T-helper 2 cell treated with Interferon-gamma antibody and Interleukin-4, amounts not matched to agents 100 ng/mL and 5 ng/mL, for 36 hours (primary cell): ENCODE data around the gene SEC63. TPM values are rescaled to one million over a fixed set of nuclear protein-coding genes. Genes with fewer than 3 reads are reported as not detected.
"Not testable (repeated sequence)": the region's sequence is repeated elsewhere in the genome, so short reads cannot be mapped to it uniquely, and the experiment has no call there.

Experiments used
- intact Hi-C: fragments of 100-400 bp; cut with micrococcal nuclease; formaldehyde crosslinking; loops from one replicate; pipeline ENCODE4 v1.15.1; 2023
- total RNA-seq: library from RNA; stranded (reverse); gene quantifications from 2 replicates; pipeline ENCODE4 v1.2.3, GENCODE V29; 2022

The SEC63 gene
- total RNA-seq, 1 donor from 2014 or later = 81.1 TPM

DNA sequence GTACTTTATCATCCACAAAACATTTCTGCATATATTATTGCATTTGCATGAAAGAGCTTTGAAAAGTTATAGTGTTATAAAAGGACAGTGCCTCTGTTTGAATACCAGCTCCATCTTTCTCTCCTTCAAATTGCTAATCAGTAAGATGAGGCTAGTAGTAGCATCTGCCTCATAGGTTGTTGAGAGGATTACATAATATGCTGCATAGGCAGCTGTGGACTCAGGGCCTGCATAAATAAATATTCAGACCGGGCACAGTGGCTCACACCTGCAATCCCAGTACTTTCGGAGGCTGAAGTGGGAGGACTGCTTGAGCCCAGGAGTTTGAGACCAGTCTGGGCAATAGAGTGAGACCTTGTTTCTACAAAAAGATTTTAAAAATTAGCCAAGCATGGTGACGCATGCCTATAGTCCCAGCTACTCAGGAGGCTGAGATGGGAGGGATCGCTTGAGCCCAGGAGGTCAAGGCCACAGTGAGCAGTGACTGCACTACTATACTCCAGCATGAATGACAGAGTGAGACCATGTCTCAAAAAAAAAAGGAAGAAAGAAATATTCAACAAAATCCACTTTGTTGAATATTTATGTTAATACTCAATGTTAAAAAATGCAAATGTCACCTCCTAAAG lies 18.3 kb upstream of the SEC63 start:
- intact Hi-C loops = loop anchor here (5.0 kb wide), 1 partner anchor 516 kb away; no protein-coding TSS in a partner anchor

DNA sequence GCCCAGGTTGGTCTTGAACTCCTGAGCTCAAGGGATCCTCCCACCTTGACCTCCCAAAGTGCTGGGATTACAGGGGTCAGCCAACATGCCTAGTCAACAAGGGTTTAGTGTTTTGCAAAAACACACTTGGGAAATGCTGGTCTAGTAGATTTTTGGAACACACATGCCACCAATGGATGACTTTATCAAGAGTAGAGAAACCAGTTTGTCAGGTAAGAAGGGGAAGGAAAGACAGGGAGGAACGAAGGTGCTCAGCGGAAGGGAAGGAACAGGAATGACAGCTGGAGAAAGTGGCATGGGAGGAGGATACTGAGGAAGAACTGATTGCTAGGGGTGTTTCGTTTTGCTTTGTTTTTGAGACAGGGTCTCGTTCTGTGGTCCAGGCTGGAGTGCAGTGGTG lies 15.6 kb upstream of the SEC63 start:
- intact Hi-C loops = no loop called here

DNA sequence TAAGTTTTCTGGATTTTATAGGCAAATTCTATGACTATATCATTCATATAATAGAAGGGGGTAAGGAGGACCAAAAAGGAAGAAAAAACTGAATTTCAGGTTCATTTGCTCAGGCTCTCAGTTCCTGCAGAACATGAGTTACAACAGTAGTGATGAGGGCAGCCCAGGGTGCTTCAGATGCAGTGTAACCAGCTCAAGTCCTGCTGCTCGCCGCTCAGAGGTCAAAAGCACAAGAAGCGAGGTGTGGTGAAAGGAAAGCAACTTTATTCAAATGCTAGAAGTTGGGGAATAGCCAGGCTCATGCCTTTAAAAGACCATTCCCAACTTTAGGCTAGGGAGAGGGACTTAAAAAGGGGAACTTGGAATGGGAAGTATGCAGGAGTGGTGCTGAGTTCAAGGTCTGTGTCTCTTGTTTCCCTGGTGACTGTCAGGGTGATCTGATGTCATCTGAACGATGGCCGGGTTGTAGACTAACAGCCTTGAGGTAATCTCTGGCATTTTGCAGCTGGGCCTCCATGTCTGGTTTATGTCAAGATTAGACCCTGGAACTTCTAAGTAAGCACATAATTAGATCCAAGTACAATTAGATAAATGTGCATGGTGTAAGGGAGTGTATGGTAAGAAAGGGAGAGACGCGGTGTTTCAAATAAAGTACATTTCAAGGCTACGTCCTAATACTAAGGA lies 14.5 kb upstream of the SEC63 start:
- intact Hi-C loops = no loop called here

- intact Hi-C loops = no loop called here
Measured at GRCh38 chr6:107971181-107971580, 13.2 kb upstream of the SEC63 start.

- intact Hi-C loops = no loop called here
Measured at GRCh38 chr6:107970255-107970654, 12.2 kb upstream of the SEC63 start.

DNA sequence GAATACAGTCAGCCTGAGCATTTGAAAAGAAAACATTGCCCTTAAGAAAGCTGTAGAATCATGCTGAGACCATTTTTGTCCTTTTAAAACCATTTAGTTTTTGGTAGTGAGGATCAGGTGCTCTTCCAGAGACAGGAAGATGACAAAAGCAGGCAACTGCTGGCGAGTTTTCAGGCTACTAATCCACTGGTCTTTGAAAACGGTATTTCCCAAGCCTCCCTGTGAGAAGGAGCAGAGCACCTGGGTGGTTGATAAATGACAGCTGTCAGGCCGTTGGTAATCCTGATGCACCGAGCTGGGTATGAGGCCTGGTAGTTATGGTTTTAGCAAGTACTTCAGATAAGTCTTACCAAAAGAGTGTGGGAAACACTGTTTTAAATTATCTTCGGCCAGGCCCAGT lies 10.1 kb upstream of the SEC63 start:
- intact Hi-C loops = no loop called here

DNA sequence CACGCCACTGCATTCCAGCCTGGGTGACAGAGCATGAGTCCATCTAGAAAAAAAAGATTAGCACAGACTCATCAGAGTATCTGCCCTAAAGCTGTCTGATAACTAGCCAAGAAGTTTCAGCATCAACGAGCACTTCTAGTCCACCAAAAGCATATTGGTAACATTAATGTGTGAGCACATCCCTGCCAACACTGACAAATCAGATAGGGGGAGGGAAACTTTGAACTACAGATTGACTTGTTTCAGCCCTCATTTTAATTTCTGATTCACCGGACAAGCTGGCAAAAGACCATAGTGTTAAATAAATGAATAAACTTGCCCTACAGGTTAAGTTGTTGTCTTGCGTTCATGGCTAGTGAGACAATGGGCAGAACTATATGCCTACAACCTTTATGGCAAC lies 7.7 kb upstream of the SEC63 start:
- intact Hi-C loops = no loop called here

DNA sequence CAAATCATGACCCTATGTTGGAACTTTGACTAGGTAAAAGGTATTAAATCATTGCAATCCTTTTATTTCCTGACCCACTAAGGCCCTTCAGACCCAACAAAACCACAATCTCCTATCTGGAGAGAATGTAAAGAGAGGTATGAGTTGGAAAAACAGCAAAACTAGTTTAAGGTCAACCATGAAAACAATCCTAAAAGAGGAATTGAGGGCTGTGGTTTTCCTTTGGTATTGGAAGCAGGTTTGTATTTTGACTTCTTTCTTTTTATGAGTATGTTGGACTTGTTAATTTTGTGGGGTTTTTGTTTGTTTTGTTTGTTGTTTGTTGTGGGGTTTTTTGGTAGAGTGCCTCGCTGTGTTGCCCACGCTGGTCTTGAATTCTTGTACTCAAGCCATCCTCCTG lies 4.7 kb upstream of the SEC63 start:
- intact Hi-C loops = no loop called here

DNA sequence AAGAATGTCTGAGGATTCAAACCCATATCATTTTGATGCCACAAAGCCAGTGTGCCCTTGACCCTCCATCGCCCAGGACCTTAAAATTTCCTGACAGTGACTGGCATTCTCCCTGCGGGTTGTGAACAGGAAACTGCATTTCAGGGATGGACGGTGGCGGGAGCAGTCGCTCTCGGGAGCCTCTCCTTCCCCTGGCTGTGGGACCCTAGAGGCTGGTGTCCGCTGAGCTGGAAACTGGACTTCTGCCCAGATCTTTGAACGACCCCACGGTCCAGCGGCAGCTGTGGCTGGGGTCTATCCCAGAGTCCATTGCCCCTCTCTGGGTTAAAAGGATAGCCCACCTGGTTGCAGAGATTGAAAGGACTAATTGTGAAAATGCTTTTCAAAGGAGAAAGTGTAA lies 1.4 kb upstream of the SEC63 start:
- intact Hi-C loops = loop anchor here (5.0 kb wide), 6 partner anchors 52 to 1423 kb away; partner anchors contain the start of gene CD164

DNA sequence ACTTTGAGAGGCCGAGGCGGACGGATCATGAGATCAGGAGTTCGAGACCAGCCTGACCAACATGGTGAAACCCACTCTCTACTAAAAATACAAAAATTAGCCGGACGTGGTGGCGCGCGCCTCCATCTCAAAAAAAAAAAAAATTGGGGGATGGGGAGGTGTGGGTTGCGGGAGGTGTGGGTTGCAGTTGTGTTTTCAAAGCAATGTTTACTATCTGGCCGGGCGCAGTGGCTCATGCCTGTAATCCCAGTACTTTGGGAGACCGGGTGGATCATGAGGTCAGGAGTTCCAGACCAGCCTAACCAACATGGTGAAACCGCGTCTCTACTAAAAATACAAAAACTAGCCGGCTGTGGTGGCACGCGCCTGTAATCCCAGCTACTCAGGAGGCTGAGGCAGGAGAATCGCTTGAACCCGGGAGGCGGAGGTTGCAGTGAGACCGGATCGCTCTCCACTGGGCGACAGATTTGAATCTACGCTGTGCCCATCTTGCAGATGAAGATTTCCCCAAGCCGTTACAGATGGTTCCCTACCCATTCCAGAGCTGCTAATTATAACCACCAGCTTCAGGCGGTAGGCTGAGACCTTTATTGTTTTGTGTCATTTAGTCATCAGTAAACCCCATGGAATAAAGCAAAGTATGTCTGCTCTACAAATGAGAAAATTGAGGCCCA lies 818 bp upstream of the SEC63 start:
- intact Hi-C loops = loop anchor here (1.0 to 5.0 kb wide), 11 partner anchors 52 to 1423 kb away; partner anchors contain the start of genes CD164, CEP57L1, OSTM1 and PDSS2

DNA sequence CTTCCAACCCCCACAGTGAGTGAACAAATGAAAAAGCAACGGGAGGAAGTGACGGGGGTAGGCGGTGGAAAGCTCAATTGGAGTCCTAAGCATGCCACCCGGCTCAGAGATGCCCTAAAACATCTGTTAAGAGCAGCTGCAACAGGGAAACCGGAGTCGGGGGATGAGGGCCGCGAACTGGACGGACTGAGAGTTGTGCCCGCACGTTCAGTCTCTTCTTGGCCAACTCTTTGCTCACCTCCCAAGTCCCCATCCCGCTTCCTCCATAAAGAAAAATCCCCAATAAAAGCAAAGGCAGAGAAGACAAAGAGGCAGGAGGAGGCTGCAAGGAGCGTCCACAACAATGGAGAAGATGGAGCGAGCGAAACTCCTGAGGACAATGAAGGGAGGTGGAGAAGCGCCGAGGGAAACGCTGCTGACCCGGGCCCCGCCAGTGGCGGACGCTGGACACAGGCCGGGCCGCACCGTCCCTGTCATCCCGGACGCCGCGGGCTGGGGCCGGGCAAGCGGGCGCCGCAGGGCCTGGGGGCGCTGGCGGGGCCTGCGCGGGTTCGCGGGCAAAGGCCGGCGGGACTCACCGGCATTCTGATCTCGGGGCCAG lies 600 bp downstream of the SEC63 start:
- intact Hi-C loops = loop anchor here (5.0 kb wide), 6 partner anchors 50 to 1425 kb away; partner anchors contain the start of gene CD164

DNA sequence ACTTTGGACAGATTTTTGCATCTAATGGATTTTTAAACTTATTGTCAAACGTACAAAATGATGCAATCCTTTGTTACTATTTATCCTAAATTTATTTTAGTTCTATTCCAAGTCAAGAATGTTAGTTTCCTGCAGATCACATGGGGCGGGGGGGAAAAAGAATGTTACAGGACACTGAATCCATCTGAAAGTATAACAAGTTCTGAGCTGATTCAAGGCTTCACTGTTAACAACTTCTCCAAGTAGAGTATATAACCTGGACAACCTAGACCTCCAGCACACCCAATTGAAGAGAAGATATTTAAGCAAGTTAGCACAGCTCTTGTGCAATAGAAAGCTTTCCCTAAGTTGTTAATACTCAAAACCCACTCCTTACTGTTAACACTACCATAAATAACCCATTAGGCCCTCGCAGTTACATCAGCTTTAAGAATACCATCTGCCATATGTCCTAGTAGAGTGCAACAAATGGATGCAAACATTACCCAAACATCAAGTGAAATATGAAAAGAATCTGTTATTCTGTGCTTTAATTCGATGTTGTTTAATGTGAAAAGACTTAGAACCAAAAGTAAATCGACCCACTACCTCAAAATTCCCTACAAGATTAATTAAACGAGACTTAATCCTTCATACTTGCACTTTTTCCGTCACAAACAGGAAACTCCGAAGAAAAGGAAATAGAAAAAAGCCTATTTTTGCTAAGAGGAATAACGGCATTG lies 1.3 kb downstream of the SEC63 start:
- intact Hi-C loops = loop anchor here (1.0 to 5.0 kb wide), 7 partner anchors 49 to 1426 kb away; partner anchors contain the start of genes CD164 and SCML4

- intact Hi-C loops = loop anchor here (1.0 to 5.0 kb wide), 7 partner anchors 49 to 1426 kb away; partner anchors contain the start of genes CD164 and SCML4
Measured at GRCh38 chr6:107956181-107956580, 1.8 kb downstream of the SEC63 start.

DNA sequence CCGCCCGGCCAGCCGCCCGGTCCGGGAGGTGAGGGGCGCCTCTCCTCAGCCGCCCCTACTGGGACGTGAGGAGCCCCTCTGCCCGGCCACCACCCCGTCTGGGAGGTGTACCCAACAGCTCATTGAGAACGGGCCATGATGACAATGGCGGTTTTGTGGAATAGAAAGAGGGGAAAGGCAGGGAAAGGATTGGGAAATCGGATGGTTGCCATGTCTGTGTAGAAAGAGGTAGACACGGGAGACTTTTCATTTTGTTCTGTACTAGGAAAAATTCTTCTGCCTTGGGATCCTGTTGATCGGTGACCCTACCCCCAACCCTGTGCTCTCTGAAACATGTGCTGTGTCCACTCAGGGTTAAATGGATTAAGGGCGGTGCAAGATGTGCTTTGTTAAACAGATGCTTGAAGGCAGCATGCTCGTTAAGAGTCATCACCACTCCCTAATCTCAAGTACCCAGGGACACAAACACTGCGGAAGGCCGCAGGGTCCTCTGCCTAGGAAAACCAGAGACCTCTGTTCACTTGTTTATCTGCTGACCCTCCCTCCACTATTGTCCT lies 4.1 kb downstream of the SEC63 start:
- intact Hi-C loops = not testable (repeated sequence)

DNA sequence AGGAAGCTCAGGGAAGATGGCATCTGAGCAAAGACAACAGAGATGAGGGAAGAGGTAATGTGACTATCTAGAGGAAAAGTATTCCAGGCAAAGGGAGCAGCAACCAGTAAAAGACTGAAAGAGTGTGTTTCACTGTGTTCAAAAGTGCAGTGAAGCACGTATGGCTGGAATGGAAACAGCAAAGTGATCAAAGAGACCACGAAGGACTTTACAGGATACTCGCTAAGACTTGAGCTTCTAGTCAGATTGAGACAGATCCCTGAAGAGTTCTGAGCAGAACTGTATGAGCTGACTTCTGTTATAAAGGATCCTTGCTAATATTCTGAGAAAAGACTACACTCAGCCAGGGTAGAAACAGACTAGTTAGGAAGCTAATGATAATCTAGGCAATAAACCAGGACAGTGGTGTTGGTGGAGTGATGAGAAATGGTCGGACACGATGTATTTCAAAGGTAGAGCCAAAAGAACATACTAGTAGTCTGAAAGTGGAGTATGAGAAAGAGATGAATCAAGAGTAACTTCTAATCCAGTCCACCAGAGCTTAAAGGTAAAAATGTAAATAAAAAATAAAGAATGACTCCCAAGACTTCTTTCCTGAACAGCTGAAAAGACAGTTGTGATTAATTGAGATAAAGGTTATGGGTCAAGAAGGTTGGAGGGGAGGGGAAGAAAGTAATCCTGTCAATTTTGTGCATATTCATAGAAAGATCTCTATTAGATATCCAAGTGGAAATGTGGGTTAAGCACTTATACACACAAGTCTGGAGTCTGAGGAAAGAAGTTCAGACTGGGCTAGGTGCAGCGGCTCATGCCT lies 14.2 kb downstream of the SEC63 start:
- intact Hi-C loops = no loop called here

DNA sequence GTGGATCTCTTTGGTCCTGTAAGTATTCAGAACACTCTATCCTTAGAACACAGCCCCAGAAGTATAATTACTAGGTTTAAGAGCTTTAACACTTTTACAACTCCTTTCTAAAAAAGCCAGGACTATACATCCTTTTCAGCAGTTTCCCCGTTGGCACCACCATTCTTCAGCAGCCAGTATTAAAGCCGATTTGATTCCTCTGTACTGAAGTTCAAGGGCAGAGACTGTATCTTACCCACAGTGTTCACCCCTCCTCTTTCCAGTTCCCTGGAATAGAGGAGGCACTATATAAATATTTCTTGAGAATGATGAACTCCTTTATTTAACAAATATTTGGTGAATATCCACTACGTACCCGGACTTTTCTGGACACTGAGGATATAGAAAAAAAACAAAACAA lies 15.9 kb downstream of the SEC63 start:
- intact Hi-C loops = no loop called here

DNA sequence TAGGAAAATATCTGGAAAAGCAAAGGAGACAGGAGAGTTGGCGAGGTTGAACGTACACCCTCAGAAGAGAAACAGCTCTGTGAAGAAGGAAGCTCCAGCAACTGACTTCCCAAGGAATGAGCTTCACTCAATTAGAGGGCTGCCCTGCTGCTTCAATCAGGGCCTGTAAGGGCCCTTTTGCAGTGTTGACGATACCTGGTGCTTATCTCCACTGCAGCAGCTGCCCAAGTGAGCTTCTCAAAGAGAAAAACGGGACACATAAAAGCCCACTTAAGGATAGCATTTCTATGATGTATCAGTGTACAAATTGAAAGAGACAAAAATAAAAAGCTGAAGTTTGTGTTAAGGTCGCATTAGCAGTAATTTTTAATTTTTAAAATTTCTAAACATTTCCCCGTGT lies 16.4 kb downstream of the SEC63 start:
- intact Hi-C loops = no loop called here

DNA sequence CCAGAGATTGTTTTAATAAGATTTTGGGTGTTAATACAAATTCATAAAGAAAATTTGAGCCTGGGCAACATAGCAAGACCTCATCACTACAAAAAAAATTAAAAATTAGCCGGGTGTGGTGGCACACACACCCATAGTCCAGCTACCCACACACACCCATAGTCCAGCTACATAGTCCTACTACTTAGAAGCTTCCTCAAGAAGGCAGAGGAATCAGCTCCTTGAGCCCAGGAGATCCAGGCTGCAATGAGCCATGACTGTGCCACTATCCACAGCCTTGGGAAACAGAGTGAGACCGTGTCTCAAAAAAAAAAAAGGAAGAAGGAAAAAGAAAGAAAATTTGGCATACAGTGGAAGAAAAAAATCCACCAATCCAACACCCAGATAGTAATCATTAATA lies 16.8 kb downstream of the SEC63 start:
- intact Hi-C loops = no loop called here

GRCh38 chr6:107936910-107937292 lies 21.1 kb downstream of the SEC63 start:
- intact Hi-C loops = not testable (repeated sequence)
